GM10248 (cell line): ENCODE measurements around the gene TMEM242.

Source experiments
- CTCF ChIA-PET: fragments of 300-600 bp; sonication (Branson Sonifier 250); formaldehyde crosslinking; extraction: SDS; loops from one replicate; lab custom pipeline; 2021; ENCODE audit warnings: antibody characterized with exemption; lab: Yijun Ruan, JAX
- POLR2A ChIA-PET: fragments of 350-650 bp; sonication (Branson Sonifier 250); formaldehyde crosslinking; extraction: SDS; loops from one replicate; lab custom pipeline; 2020; ENCODE audit warnings: antibody characterized with exemption; lab: Yijun Ruan, JAX
- DNase-seq: peaks from one replicate; pipeline ENCODE4 v3.0.0; 2012; ENCODE audit errors: extremely low spot score
- CTCF ChIP-seq: IDR thresholded peaks from 2 replicates; pipeline ENCODE4 v1.5.1; 2012; ENCODE audit warnings: mild to moderate bottlenecking, low read depth; ENCODE audit errors: extremely low read depth, missing control alignments, control extremely low read depth

The TMEM242 gene

GRCh38 chr6:157335829-157336228, 12.5 kb upstream of the TMEM242 start:
- TF ChIP-seq CTCF = no peak
- POLR2A ChIA-PET = no interaction called here
- CTCF ChIA-PET = interaction anchor here (0.7 to 1.8 kb wide), 4 partner anchors 8 to 21 kb away, joined by 3 to 13 read pairs (median 4); partner anchors contain the start of gene TMEM242
- DNase-seq = no peak

- TF ChIP-seq CTCF = no peak
- CTCF ChIA-PET = interaction anchor here (1.3 to 1.8 kb wide), 4 partner anchors 9 to 539 kb away, joined by 3 to 6 read pairs (median 4); no protein-coding TSS in a partner anchor
- POLR2A ChIA-PET = no interaction called here
- DNase-seq = no peak
Observed at GRCh38 chr6:157333956-157334355, 10.6 kb upstream of the TMEM242 start.

DNA sequence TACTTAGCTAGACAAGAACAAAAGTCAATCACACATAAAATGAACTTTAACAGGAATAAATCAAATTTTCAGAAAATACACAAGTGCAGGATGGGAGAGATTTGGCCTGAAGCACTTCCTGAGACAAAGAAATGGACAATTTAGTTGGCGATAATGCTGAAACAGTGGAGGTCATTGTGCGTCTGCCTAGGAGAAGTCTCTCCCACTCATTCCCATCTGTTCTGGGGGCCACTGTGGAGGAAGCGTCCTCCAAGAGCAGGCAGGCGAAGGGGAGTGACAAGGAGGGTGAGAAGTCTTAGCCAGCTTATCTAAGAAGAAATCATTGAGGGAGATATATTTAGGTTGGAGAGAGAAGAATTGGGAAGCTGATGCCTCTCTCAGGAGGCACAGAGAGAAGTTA, 10.2 kb upstream of the TMEM242 start:
- POLR2A ChIA-PET = no interaction called here
- DNase-seq = no peak
- no peak for TF ChIP-seq CTCF
- CTCF ChIA-PET = interaction anchor here (1.3 to 1.8 kb wide), 4 partner anchors 9 to 540 kb away, joined by 3 to 6 read pairs (median 4); no protein-coding TSS in a partner anchor

DNA sequence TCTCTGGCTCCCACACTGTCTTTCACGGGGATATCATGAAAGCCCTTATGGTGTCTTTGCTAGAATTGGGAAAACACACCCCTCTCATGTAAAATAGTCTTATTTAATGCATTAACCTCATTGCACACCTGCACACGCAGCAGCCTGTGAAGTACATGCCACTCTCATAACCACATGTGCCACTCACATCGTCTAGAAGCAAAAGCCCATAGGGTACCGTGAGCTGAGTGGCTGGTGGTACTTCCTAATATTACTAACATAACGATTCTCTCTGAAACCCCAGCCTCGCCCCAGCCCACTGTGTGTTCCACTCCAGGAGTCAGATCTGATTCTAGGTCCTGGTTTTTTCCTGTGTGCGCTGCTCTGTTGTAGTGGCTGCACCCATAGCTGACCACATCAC, 9.5 kb upstream of the TMEM242 start:
- POLR2A ChIA-PET = no interaction called here
- CTCF ChIA-PET = interaction anchor here (1.4 to 2.2 kb wide), 5 partner anchors 10 to 540 kb away, joined by 3 to 6 read pairs (median 4); partner anchors contain the start of gene TMEM242
- no peak for DNase-seq
- no peak for TF ChIP-seq CTCF

DNA sequence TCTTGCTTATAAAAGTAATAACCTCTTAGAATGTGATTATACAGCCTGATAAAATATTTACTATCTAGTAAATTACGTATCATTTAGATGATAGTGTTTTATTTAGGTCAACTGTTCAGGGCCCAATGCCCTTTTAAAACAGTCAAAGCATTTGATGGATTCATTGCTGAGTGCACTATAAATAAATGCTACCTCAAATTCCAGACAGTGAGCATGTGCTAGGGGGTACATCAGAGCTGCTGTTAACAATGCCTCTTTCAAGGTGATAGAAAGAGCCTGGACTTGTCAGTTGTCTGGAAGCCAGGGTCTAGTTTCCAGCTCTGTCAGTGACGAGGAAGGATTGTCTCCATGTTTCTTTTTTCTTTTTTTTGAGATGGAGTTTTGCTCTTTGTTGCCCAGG, 7.5 kb upstream of the TMEM242 start:
- POLR2A ChIA-PET = no interaction called here

DNA sequence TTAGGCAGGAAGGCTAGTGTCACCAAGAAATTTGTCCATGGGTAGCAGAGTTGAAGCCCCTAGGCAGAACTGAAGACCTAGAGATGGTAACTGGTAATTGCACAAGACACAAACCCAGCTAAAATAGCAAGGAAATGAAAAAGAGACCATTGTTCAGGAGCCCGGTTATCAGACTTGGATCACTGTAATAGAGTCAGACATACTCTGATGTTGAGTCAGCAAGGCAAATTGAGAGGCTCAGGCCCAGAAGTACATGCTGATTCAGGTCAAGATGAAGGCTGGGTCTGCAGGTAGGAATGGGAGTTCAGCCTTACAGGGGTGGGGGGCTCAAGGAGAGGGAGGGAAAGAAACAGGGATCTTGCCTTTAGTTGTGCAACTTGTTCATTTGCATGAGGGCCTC, 6.5 kb upstream of the TMEM242 start:
- no peak for TF ChIP-seq CTCF
- CTCF ChIA-PET = no interaction called here
- DNase-seq = no peak
- POLR2A ChIA-PET = no interaction called here

More for the DNA sequence above, 7.5 kb upstream of the TMEM242 start:
- TF ChIP-seq CTCF = no peak
- no peak for DNase-seq
- CTCF ChIA-PET = interaction anchor here (1.1 to 2.2 kb wide), 2 partner anchors 16 to 337 kb away, joined by 3 to 4 read pairs; no protein-coding TSS in a partner anchor
